Fibroblast of gingiva (primary cell): Measurements from ENCODE around the gene ZNF232.
"Not testable (repeated sequence)": the region's sequence is repeated elsewhere in the genome, so short reads cannot be mapped to it uniquely, and the experiment has no call there.

Experiments used
- DNase-seq: peaks from one replicate; pipeline ENCODE4 v3.0.0-alpha.2; 2011; ENCODE audit warnings: low read depth

Gene ZNF232

GRCh38 chr17:5111402-5112204 is at the start of gene ZNF232:
Gene ZNF232 (minus strand): TSS chr17:5111878. CDS start chr17:5111822, 56 bp downstream.
- peak; percentile 88 for DNase-seq

GRCh38 chr17:5160702-5161101 is 49.0 kb upstream of the ZNF232 start:
- DNase-seq = not testable (repeated sequence)

GRCh38 chr17:5146122-5146521 is 34.4 kb upstream of the ZNF232 start:
- not testable (repeated sequence) for DNase-seq

GRCh38 chr17:5142877-5143276 is 31.2 kb upstream of the ZNF232 start:
- DNase-seq = not testable (repeated sequence)

- no peak for DNase-seq
These were observed 27.7 kb upstream of the ZNF232 start for GRCh38 chr17:5139458-5139732.

GRCh38 chr17:5138616-5139457 is 27.2 kb upstream of the ZNF232 start:
- DNase-seq = no peak

DNA sequence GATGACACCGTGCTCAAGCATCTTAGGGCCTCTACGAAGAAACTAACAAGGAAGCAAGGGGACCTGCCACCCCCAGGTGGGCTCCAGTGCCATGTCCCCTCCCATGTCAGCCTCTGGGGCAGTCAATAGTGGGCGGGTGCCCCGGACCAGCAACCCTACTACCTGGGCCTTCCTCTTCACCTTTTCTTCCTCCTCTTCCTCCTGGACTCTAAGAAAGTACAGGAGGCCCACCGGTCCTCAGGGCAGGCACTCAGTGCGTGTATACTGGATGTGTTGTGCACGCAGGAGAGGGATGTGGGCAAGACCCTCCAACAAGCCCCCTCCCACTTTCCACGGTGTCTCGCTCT is 26.5 kb upstream of the ZNF232 start:
- not testable (repeated sequence) for DNase-seq

GRCh38 chr17:5137511-5138197 is 26.0 kb upstream of the ZNF232 start:
- DNase-seq = not testable (repeated sequence)

DNA sequence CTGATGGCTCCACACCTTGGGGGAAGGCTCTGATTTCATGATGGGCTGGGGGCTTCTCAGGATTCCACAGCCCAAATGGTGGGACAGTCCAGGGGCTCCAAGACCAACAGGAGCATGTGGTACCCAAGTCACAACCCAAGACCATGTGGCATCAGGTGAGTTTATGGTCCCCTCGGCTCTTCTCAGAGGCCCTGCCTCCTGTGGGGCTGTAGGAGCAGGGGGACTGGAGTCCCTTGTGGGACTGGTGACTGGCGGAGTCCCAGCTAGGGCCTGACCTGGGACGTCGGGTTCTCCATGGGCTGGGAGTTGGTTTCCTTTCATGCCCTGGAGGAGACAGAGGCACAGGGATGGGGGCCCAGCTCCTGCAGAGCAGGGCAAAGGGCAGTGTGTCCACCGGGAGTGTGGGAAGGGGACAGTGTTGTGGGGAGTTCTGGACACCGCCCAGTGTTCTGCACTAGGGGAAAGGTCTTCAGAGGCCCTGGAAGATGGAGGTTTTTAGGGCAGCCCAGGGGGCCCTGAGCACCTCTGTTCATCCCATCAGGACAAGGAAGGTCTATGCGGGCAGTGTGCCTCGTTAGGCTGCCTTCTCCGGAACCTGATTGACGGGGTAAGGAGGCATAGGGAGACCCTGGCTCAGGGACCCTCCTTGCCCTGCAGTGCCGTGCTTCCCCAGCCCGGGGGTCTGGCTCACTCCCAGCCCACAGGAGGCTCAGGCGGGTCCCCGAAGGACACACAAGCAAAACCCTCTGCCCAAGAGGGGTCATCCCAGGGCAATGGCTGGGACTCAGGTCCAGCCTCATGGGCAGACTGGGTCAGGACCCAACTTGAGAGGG is 25.1 kb upstream of the ZNF232 start:
- DNase-seq = not testable (repeated sequence)

DNA sequence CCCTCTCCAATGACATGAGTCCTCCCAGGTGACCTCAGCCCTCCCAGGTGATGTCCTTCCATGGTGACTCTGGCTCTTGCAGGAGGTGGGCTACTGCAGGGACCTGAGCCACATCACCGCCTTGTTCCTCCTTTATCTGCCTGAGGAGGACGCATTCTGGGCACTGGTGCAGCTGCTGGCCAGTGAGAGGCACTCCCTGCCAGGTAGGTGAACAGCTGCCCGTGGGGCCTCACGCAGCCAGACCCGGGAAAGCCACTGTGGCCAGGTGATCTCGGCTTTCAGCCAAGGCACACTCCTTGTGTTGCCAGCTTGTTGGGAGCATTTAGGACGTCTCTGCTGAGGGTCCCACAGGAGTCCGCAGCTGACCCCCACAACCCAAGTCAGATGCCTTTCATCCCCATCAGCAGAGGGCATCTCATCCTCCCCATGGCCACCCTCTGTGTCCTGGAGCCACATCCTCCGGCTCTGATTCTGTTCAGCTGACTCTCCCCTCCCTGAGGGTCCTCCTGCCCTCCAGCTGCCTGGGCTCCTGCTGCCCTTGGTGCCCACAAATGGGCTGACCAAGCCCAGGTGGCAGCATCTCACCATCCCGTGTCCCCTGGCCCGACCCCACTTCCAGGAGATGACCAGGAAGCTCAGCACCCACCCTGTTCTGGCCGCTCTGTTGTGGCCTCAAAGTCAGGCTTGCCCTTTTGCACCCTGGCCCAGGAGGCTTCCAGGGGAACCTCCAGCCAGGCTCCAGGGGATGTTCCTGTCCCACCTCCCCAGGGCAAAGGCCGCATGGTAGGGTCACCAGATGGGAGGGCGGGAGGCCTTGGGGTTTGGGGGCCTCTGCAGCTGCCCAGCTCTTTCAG is 24.3 kb upstream of the ZNF232 start:
- no peak for DNase-seq

DNA sequence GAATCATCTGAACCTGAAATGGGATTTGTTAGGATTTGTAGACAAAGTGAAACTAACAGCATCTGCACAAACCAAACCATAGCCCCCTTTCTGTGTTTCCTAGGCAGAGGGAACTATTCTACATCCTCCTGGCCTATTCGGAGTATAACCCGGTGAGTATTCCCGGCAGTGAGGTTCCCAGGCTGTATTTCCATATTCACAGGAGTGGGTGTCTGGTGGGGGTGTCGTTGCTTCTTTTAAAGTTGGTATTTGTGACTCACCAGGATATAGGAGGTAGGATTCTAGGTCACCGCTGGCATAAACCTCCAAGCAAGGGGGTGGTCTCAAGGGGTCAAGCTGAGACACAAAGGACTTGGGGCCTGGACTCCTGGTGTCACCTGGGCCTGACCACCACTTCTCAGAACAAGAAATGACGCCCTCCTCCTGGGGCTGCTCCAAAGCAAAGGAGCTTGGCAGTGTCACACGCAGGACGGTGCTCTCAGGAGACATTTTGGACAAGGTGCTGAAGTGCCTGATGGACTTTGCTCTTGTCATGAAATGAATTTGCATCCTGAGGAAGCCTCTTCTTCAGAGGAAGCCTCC is 23.5 kb upstream of the ZNF232 start:
- not testable (repeated sequence) for DNase-seq

DNA sequence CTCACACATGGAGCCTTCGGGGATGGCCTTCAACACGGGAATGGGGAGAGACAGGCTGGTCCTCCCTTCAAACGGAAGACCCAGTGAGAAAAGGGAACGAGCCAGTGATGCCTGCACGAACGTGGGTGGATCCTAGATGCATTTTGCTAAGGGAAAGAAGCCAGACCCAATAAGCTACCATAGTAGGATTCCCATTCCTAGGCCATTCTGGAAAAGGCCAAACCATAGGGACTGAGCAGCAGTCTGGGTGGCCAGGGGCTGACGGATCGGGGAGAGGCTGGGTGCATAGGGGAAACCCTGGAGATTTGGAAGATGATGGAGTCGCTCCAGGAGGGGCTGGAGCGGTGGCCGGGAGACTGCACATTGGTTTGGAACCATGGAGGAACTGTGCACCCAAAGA is 22.9 kb upstream of the ZNF232 start:
- not testable (repeated sequence) for DNase-seq

- DNase-seq = not testable (repeated sequence)
These were observed 22.3 kb upstream of the ZNF232 start for GRCh38 chr17:5133961-5134360.

DNA sequence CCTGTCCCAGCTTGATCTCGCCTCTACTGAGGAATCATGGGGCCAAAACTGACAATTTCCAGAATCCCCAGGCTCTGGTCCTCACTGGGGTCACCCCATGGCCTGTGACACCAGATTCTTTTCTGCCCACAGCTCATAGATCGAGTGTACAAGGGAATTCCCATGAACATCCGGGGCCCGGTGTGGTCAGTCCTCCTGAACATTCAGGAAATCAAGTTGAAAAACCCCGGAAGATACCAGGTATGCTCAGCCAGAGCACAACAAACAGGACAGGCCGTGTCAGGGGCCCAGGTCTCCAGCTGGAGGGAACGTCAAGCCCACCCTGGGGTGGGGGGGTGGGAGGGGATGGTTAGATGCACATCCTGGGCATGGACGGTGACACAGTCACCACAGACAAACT is 21.6 kb upstream of the ZNF232 start:
- DNase-seq = no peak

GRCh38 chr17:5132503-5133225 is 21.0 kb upstream of the ZNF232 start:
- not testable (repeated sequence) for DNase-seq

- DNase-seq = not testable (repeated sequence)
These were observed 20.3 kb upstream of the ZNF232 start for GRCh38 chr17:5131799-5132502.

DNA sequence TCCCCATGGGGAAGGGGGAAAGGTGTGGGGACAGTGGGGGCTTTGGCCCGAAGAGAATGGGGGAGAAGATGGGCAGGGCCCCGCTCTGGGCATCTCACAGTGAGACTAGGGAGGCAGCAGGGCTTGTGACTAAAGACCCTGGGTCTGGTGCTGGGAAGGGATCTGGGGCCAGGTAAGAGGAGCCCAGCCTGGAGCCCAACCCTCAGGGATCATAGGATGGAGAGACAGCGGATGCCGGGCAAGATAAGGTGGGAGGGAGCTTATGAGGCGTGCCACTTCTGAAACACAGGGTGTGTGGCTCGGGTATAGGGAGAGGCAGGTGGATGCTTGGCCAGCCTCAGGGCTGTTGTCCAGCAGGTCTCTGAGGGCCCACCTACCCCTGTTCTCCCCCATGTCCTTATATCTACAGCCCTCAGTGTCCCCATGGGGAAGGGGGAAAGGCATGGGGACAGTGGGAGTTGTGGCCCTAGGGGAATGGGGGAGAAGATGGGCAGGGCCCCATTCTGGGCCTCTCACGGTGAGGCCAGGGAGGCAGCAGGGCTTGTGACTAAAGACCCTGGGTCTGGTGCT is 19.6 kb upstream of the ZNF232 start:
- no peak for DNase-seq

- not testable (repeated sequence) for DNase-seq
These were observed 19.0 kb upstream of the ZNF232 start for GRCh38 chr17:5130687-5131086.

DNA sequence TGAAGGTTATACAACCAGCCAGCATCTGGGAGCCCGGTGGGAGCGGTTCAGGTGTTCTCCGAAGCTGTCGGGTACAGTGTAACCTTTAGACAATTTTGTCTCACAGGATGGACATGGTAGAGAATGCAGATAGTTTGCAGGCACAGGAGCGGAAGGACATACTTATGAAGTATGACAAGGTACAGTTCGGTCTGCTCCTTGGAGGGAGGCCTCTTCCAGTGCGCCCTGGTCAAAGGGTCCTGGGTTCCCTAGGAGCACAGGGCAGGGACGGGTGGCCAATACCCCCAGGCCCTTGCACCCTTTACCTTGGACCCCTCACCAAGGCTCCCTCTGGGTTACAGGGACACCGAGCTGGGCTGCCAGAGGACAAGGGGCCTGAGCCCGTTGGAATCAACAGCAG is 18.6 kb upstream of the ZNF232 start:
- DNase-seq = not testable (repeated sequence)
